ENCODE data around the gene NGLY1.

The NGLY1 gene

DNA sequence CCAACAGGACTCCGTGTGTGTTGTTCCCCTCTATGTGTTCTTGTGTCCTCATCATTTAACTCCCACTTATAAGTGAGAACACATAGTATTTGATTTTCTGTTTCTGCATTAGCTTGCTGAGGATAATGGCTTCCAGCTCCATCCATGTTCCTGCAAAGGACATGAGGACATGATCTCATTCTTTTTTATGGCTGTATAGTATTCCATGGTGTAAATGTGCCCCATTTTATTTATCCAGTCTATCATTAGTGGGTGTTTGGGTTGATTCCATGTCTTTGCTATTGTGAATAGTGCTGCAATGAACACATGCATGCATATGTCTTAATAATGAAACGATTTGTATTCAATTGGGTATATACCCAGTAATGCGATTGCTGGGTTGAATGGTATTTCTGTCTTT is 90.0 kb downstream of the NGLY1 start:
- TF ChIP-seq NFIC (IDR thresholded peaks at IDR 0.05) (no peak), TAF1 (IDR thresholded peaks at IDR 0.05; ENCODE audit: low read depth) (no peak), CREB1 (IDR thresholded peaks at IDR 0.05; ENCODE audit: low read depth) (no peak), TEAD4 (IDR thresholded peaks at IDR 0.05) (no peak), EP300 (IDR thresholded peaks at IDR 0.05; ENCODE audit: borderline replicate concordance) (no peak), EGR1 (IDR thresholded peaks at IDR 0.05) (no peak)
- TF ChIP-seq, protein P1, sequence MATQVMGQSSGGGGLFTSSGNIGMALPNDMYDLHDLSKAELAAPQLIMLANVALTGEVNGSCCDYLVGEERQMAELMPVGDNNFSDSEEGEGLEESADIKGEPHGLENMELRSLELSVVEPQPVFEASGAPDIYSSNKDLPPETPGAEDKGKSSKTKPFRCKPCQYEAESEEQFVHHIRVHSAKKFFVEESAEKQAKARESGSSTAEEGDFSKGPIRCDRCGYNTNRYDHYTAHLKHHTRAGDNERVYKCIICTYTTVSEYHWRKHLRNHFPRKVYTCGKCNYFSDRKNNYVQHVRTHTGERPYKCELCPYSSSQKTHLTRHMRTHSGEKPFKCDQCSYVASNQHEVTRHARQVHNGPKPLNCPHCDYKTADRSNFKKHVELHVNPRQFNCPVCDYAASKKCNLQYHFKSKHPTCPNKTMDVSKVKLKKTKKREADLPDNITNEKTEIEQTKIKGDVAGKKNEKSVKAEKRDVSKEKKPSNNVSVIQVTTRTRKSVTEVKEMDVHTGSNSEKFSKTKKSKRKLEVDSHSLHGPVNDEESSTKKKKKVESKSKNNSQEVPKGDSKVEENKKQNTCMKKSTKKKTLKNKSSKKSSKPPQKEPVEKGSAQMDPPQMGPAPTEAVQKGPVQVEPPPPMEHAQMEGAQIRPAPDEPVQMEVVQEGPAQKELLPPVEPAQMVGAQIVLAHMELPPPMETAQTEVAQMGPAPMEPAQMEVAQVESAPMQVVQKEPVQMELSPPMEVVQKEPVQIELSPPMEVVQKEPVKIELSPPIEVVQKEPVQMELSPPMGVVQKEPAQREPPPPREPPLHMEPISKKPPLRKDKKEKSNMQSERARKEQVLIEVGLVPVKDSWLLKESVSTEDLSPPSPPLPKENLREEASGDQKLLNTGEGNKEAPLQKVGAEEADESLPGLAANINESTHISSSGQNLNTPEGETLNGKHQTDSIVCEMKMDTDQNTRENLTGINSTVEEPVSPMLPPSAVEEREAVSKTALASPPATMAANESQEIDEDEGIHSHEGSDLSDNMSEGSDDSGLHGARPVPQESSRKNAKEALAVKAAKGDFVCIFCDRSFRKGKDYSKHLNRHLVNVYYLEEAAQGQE (IDR thresholded peaks at IDR 0.05; ENCODE audit: low read depth), result no peak

DNA sequence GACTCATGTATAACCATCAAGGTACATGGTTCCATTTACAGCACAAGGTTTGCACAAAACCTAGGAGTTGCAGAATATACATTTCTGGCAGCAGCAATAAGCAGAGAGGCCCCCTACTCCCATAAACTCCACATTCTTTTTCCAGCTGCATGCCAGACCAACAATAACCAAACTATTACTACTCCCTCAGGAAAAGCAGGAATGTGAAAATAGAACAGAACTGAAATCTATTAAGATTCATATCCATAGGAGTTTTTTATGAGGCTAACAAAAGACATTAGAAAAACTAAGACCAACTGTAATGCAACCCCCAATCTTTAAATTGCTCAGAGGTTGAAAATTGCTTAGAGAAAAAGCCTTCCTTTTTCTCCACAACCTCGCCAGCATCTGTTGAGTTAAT is 90.9 kb downstream of the NGLY1 start:
- TF ChIP-seq, protein P2, sequence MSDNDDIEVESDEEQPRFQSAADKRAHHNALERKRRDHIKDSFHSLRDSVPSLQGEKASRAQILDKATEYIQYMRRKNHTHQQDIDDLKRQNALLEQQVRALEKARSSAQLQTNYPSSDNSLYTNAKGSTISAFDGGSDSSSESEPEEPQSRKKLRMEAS (IDR thresholded peaks at IDR 0.05), result no peak
- TF ChIP-seq EP300 (IDR thresholded peaks at IDR 0.05; ENCODE audit: borderline replicate concordance), result no peak

DNA sequence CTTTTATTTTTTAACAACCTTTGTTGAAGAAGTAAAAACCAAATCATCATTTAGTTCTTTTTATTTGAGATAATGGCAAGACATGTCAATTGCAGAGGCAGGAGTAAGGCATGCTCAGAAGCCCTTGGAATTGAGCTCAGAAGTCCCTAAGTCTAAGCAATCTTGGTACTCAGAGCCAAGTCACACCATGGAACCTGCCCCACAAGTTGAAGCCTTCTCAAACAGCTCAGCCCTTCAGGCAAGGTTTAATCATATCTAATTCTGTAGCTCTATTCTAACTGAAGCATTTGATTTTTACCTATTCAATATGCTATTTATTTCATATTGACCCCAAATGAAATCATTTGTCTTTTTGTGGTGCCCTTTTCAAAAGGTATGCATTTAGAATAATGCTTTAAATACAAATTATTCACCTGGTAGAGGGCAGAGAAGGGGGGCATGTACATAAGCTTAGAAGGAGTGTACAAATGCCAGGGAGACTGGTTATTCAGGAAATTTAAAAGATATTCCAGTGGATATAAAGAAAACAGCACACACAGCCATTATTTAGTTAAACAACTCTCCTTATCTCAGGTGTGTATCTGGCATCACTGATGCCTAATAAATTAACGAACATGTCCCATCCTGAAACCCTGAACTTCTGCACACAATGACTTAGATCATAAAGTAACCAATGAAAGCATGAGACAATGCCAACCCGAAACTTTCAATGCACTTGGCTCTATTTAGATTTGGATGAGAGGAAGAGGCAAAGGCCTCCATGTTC is 92.3 kb downstream of the NGLY1 start:
- no peak for TF ChIP-seq EP300 (IDR thresholded peaks at IDR 0.05; ENCODE audit: borderline replicate concordance)
- no peak for TF ChIP-seq NFIC (IDR thresholded peaks at IDR 0.05)
- no peak for TF ChIP-seq FOXM1 (IDR thresholded peaks at IDR 0.05; ENCODE audit: borderline replicate concordance, low read depth)
- TF ChIP-seq RAD21 (IDR thresholded peaks at IDR 0.05; ENCODE audit: low read depth), result no peak
- TF ChIP-seq TEAD4 (IDR thresholded peaks at IDR 0.05), result no peak
- TF ChIP-seq, protein P3, sequence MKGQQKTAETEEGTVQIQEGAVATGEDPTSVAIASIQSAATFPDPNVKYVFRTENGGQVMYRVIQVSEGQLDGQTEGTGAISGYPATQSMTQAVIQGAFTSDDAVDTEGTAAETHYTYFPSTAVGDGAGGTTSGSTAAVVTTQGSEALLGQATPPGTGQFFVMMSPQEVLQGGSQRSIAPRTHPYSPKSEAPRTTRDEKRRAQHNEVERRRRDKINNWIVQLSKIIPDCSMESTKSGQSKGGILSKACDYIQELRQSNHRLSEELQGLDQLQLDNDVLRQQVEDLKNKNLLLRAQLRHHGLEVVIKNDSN (IDR thresholded peaks at IDR 0.05), result no peak
- TF ChIP-seq EGR1 (IDR thresholded peaks at IDR 0.05), result no peak
- TF ChIP-seq CEBPB (IDR thresholded peaks at IDR 0.05), result no peak
- TF ChIP-seq, protein P1 (IDR thresholded peaks at IDR 0.05; ENCODE audit: low read depth), result no peak
- no peak for TF ChIP-seq CREB1 (IDR thresholded peaks at IDR 0.05; ENCODE audit: low read depth)
- TF ChIP-seq, protein P2 (IDR thresholded peaks at IDR 0.05), result no peak
- TF ChIP-seq ZBTB7A (IDR thresholded peaks at IDR 0.05; ENCODE audit: low read depth), result no peak
- TF ChIP-seq TAF1 (IDR thresholded peaks at IDR 0.05; ENCODE audit: low read depth), result no peak

DNA sequence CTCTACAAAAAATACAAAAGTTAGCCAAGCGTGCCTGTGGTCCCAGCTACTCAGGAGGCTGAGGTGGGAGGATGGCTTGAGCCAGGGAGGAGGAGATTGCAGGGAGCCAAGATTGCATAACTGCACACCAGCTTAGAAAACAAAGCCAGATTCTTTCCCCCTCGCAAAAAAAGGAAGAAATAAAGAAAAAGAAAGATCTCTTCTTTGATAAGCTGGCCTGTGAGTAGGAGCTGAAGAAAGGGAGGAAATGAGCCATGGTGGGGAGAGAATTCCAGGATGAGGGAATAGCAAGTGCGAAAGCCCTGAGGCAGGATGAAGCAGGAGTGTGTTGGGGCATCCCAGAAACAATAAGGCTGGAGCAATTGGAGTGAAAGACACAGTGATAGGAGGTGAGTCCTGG is 94.0 kb downstream of the NGLY1 start:
- TF ChIP-seq TCF12 (IDR thresholded peaks at IDR 0.05; ENCODE audit: low read depth) (no peak), NFIC (IDR thresholded peaks at IDR 0.05) (no peak), TEAD4 (IDR thresholded peaks at IDR 0.05) (no peak), FOXM1 (IDR thresholded peaks at IDR 0.05; ENCODE audit: borderline replicate concordance, low read depth) (no peak), YY1 (IDR thresholded peaks at IDR 0.05; ENCODE audit: low read depth) (no peak), EGR1 (IDR thresholded peaks at IDR 0.05) (no peak), TAF1 (IDR thresholded peaks at IDR 0.05; ENCODE audit: low read depth) (no peak), CREB1 (IDR thresholded peaks at IDR 0.05; ENCODE audit: low read depth) (no peak), CEBPB (IDR thresholded peaks at IDR 0.05) (no peak), RAD21 (IDR thresholded peaks at IDR 0.05; ENCODE audit: low read depth) (no peak), ZBTB7A (IDR thresholded peaks at IDR 0.05; ENCODE audit: low read depth) (no peak), EP300 (IDR thresholded peaks at IDR 0.05; ENCODE audit: borderline replicate concordance) (no peak)
- TF ChIP-seq, protein P1 (IDR thresholded peaks at IDR 0.05; ENCODE audit: low read depth), result no peak
- TF ChIP-seq, protein P2 (IDR thresholded peaks at IDR 0.05), result no peak
- TF ChIP-seq, protein P3 (IDR thresholded peaks at IDR 0.05), result no peak

All from Ishikawa (cell line).